ENCODE results near the gene ANKEF1. TPM values are rescaled to one million over a fixed set of nuclear protein-coding genes. Genes with fewer than 3 reads are reported as not detected.

The ANKEF1 gene
- total and polyA plus RNA-seq, 10 of the 15 experiments (the other 5 are each of a cell fraction or from before 2014, with no cell fraction given) = 0.04 to 3.0 (median 0.89) TPM

- no peaks in the 10 kb centered on the region for H3K27me3 ChIP-seq (replicated peaks in 1 of 2; ENCODE audit: control insufficient read depth in 2 of 2, insufficient read depth in 2 of 2, low read length in 1 of 2)
- no peak for TF ChIP-seq MYC (IDR thresholded peaks at IDR 0.05; ENCODE audit: insufficient read depth, insufficient read length, insufficient replicate concordance, low read length, severe bottlenecking)
- TF ChIP-seq SRF (IDR thresholded peaks at IDR 0.05; ENCODE audit: low read depth in 2 of 2, low read length in 2 of 2) = no peak
- TF ChIP-seq SPI1 (IDR thresholded peaks at IDR 0.05; ENCODE audit: borderline replicate concordance, insufficient read depth, low read depth, low read length) = no peak
- TF ChIP-seq, protein P1, sequence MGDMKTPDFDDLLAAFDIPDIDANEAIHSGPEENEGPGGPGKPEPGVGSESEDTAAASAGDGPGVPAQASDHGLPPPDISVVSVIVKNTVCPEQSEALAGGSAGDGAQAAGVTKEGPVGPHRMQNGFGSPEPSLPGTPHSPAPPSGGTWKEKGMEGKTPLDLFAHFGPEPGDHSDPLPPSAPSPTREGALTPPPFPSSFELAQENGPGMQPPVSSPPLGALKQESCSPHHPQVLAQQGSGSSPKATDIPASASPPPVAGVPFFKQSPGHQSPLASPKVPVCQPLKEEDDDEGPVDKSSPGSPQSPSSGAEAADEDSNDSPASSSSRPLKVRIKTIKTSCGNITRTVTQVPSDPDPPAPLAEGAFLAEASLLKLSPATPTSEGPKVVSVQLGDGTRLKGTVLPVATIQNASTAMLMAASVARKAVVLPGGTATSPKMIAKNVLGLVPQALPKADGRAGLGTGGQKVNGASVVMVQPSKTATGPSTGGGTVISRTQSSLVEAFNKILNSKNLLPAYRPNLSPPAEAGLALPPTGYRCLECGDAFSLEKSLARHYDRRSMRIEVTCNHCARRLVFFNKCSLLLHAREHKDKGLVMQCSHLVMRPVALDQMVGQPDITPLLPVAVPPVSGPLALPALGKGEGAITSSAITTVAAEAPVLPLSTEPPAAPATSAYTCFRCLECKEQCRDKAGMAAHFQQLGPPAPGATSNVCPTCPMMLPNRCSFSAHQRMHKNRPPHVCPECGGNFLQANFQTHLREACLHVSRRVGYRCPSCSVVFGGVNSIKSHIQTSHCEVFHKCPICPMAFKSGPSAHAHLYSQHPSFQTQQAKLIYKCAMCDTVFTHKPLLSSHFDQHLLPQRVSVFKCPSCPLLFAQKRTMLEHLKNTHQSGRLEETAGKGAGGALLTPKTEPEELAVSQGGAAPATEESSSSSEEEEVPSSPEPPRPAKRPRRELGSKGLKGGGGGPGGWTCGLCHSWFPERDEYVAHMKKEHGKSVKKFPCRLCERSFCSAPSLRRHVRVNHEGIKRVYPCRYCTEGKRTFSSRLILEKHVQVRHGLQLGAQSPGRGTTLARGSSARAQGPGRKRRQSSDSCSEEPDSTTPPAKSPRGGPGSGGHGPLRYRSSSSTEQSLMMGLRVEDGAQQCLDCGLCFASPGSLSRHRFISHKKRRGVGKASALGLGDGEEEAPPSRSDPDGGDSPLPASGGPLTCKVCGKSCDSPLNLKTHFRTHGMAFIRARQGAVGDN (IDR thresholded peaks at IDR 0.05) = no peak
- TF ChIP-seq TCF12 (IDR thresholded peaks at IDR 0.05; ENCODE audit: low read depth, low read length) = no peak
- no peak for TF ChIP-seq CEBPB (IDR thresholded peaks at IDR 0.05; ENCODE audit: borderline replicate concordance in 1 of 2, low read depth in 2 of 2, low read length in 2 of 2)
- TF ChIP-seq, protein P2, sequence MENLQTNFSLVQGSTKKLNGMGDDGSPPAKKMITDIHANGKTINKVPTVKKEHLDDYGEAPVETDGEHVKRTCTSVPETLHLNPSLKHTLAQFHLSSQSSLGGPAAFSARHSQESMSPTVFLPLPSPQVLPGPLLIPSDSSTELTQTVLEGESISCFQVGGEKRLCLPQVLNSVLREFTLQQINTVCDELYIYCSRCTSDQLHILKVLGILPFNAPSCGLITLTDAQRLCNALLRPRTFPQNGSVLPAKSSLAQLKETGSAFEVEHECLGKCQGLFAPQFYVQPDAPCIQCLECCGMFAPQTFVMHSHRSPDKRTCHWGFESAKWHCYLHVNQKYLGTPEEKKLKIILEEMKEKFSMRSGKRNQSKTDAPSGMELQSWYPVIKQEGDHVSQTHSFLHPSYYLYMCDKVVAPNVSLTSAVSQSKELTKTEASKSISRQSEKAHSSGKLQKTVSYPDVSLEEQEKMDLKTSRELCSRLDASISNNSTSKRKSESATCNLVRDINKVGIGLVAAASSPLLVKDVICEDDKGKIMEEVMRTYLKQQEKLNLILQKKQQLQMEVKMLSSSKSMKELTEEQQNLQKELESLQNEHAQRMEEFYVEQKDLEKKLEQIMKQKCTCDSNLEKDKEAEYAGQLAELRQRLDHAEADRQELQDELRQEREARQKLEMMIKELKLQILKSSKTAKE (IDR thresholded peaks at IDR 0.05; ENCODE audit: low read depth, poor library complexity, severe bottlenecking) = no peak
- no peak for TF ChIP-seq ZNF207 (IDR thresholded peaks at IDR 0.05; ENCODE audit: borderline replicate concordance)
- no peak for TF ChIP-seq FOS (IDR thresholded peaks at IDR 0.05; ENCODE audit: borderline replicate concordance, extremely low read depth, insufficient read length)
- TF ChIP-seq, protein P3, sequence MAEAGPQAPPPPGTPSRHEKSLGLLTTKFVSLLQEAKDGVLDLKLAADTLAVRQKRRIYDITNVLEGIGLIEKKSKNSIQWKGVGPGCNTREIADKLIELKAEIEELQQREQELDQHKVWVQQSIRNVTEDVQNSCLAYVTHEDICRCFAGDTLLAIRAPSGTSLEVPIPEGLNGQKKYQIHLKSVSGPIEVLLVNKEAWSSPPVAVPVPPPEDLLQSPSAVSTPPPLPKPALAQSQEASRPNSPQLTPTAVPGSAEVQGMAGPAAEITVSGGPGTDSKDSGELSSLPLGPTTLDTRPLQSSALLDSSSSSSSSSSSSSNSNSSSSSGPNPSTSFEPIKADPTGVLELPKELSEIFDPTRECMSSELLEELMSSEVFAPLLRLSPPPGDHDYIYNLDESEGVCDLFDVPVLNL (IDR thresholded peaks at IDR 0.05; ENCODE audit: low read depth, low read length) = no peak
- no peak for TF ChIP-seq MTA3 (IDR thresholded peaks at IDR 0.05; ENCODE audit: borderline replicate concordance, low read length)
Measured at GRCh38 chr20:10076126-10077080, 41.6 kb downstream of the ANKEF1 start.

More at GRCh38 chr20:10076126-10077080, 41.6 kb downstream of the ANKEF1 start:
- DNase-seq (ENCODE audit: low read depth, low spot score) (no peak), ATAC-seq (no peak), FAIRE-seq (no peak)
- in situ Hi-C loops (cut with MboI) (no loop called here), intact Hi-C loops (cut with micrococcal nuclease; ENCODE audit: unreplicated experiment) (loop anchor here (5.0 kb wide), 1 partner anchor 459 kb away; no protein-coding TSS in a partner anchor)
- POLR2A ChIA-PET = no interaction called here
- RAD21 ChIA-PET (ENCODE audit: unreplicated experiment) = no interaction called here
- H3K9ac ChIP-seq (ENCODE audit: control insufficient read depth, insufficient read depth, low read length) = no peak overlapping the region
- no peaks in the 10 kb centered on the region for H4K20me1 ChIP-seq (ENCODE audit: control insufficient read depth, insufficient read depth)
- CTCF ChIA-PET = interaction anchor here (0.6 to 3.2 kb wide), 12 partner anchors 9 to 668 kb away, joined by 3 to 17 read pairs (median 4); no protein-coding TSS in a partner anchor
- H3K27ac ChIP-seq (ENCODE audit: control insufficient read depth, insufficient read depth) = no peak overlapping the region
- WGBS (ENCODE audit: insufficient coverage, insufficient replicate concordance, low lambda C conversion rate, missing lambda C conversion rate) = 28% methylated on average over 5 of the region's 5 CpGs
- H3K9me3 ChIP-seq (replicated peaks; ENCODE audit: control insufficient read depth, insufficient read depth, low read length) = no peaks in the 10 kb centered on the region
- SMC1A ChIA-PET (ENCODE audit: uncharacterized antibody, unreplicated experiment) = interaction anchor here (1.3 to 1.4 kb wide), 2 partner anchors 12 to 14 kb away, joined by 3 to 4 read pairs; no protein-coding TSS in a partner anchor
- H3K36me3 ChIP-seq (ENCODE audit: control insufficient read depth in 2 of 2, insufficient read depth in 2 of 2, low read length in 1 of 2) = no peaks in the 10 kb centered on the region
- BruUV-seq (replicated peaks) = no TSS peak
- no peak overlapping the region for H3K4me2 ChIP-seq (ENCODE audit: control insufficient read depth, insufficient read depth)
- H2AFZ ChIP-seq (ENCODE audit: control insufficient read depth, low read depth, low read length) = no peak overlapping the region
- no peak overlapping the region for H3K4me3 ChIP-seq
- H3K4me1 ChIP-seq (ENCODE audit: control insufficient read depth, insufficient read depth, low read length) = no peaks in the 10 kb centered on the region
- H3K79me2 ChIP-seq (ENCODE audit: control insufficient read depth, insufficient read depth, low read length) = no peaks in the 10 kb centered on the region

All from GM12878 (cell line).